Vagina (tissue), 2 donors: ENCODE measurements around the gene CDH6.

ENCODE experiments used
- POLR2A ChIP-seq, 2 donors: fragments of 450-650 bp; IDR thresholded peaks; one replicate each; pipeline ENCODE4 v1.6.1; 2017; ENCODE audit warnings: antibody characterized with exemption in 2 of 2, mild to moderate bottlenecking in 2 of 2, moderate library complexity in 2 of 2
- POLR2AphosphoS5 ChIP-seq, 2 donors: sonication (generic); formaldehyde crosslinking; IDR thresholded peaks; one replicate each; pipeline ENCODE4 v1.9.0; 2017; ENCODE audit warnings: antibody characterized with exemption in 2 of 2, mild to moderate bottlenecking in 2 of 2, low read depth in 1 of 2; ENCODE audit not compliant: insufficient read depth in 1 of 2
- TF ChIP-seq, protein P1 (sequence below), 3 experiments: fragments of 450-650 bp in 2 of 3; fragments of 200-600 bp in 1 of 3; sonication (generic) in 1 of 3; IDR thresholded peaks; one replicate each; pipeline ENCODE4 v1.5.1; 2017 to 2019; ENCODE audit warnings: antibody characterized with exemption in 3 of 3, mild to moderate bottlenecking in 2 of 3, moderate library complexity in 2 of 3

GRCh38 chr5:31158686-31159085, 34.8 kb upstream of the CDH6 start:
- no peak for TF ChIP-seq POLR2AphosphoS5 (IDR thresholded peaks at IDR 0.05; ENCODE audit: insufficient read depth in 1 of 2, low read depth in 1 of 2)
- TF ChIP-seq, protein P1, sequence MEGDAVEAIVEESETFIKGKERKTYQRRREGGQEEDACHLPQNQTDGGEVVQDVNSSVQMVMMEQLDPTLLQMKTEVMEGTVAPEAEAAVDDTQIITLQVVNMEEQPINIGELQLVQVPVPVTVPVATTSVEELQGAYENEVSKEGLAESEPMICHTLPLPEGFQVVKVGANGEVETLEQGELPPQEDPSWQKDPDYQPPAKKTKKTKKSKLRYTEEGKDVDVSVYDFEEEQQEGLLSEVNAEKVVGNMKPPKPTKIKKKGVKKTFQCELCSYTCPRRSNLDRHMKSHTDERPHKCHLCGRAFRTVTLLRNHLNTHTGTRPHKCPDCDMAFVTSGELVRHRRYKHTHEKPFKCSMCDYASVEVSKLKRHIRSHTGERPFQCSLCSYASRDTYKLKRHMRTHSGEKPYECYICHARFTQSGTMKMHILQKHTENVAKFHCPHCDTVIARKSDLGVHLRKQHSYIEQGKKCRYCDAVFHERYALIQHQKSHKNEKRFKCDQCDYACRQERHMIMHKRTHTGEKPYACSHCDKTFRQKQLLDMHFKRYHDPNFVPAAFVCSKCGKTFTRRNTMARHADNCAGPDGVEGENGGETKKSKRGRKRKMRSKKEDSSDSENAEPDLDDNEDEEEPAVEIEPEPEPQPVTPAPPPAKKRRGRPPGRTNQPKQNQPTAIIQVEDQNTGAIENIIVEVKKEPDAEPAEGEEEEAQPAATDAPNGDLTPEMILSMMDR (IDR thresholded peaks at IDR 0.05) = no peak
- no peak for TF ChIP-seq POLR2A (IDR thresholded peaks at IDR 0.05)
